Upper lobe of right lung (tissue), 1 donor: ENCODE results near the gene FAM174C. TPM values are rescaled to one million over a fixed set of nuclear protein-coding genes. Genes with fewer than 3 reads are reported as not detected.

Experiments used
- ATAC-seq: fragments of 200-7000 bp; cut with Tn5 transposase; one replicate; pipeline ENCODE4 v1.9.1; 2020; ENCODE audit warnings: mild to moderate bottlenecking, moderate library complexity
- DNase-seq: peaks from one replicate; pipeline ENCODE4 v3.0.0-alpha.2; 2020
- H3K27ac ChIP-seq: fragments of 200-600 bp; one replicate; pipeline ENCODE4 v1.8.0; 2022
- H3K27me3 ChIP-seq: fragments of 200-600 bp; one replicate; pipeline ENCODE4 v1.8.0; 2022; ENCODE audit warnings: mild to moderate bottlenecking
- H3K36me3 ChIP-seq: fragments of 200-600 bp; one replicate; pipeline ENCODE4 v1.8.0; 2022
- H3K4me1 ChIP-seq: fragments of 200-600 bp; one replicate; pipeline ENCODE4 v1.8.0; 2022
- H3K4me3 ChIP-seq: fragments of 200-600 bp; one replicate; pipeline ENCODE4 v1.8.0; 2022; ENCODE audit warnings: mild to moderate bottlenecking
- H3K9me3 ChIP-seq: fragments of 200-600 bp; one replicate; pipeline ENCODE4 v1.8.0; 2022
- CTCF ChIP-seq: fragments of 200-600 bp; IDR thresholded peaks from one replicate; pipeline ENCODE4 v1.8.0; 2022; ENCODE audit warnings: antibody characterized with exemption
- intact Hi-C: fragments of 100-400 bp; cut with DNase I; formaldehyde crosslinking; loops from one replicate; pipeline ENCODE4 v1.11.0; 2022
- total RNA-seq: library from RNA; stranded (reverse); fragmentation: NEBNext Ultra II Directional; extraction: Animal tissue kit (Norgen Biotek cat#: 25700); gene quantifications from one replicate; pipeline ENCODE4 v1.2.1, GENCODE V29; 2021
- donor health status: DM: no; HTN: yes; CAD: no; lungs with severe emphysema.

The FAM174C gene
- total RNA-seq, 1 donor from 2014 or later, result 41.4 TPM

- H3K27ac ChIP-seq, result no peak overlapping the region
- no peaks in the 10 kb centered on the region for H3K36me3 ChIP-seq
- peaks cover 82% of the 10 kb centered on the region for H3K27me3 ChIP-seq
- DNase-seq (no peak), ATAC-seq (no peak)
- no peak for TF ChIP-seq CTCF
- H3K4me3 ChIP-seq, result no peak overlapping the region
- no peaks in the 10 kb centered on the region for H3K4me1 ChIP-seq
- intact Hi-C loops, result no loop called here
- H3K9me3 ChIP-seq, result no peaks in the 10 kb centered on the region
Observed at GRCh38 chr19:1287354-1288225, 12.3 kb downstream of the FAM174C start.

GRCh38 chr19:1288226-1288612, 12.9 kb downstream of the FAM174C start:
- H3K4me1 ChIP-seq, result no peaks in the 10 kb centered on the region
- H3K27me3 ChIP-seq, result peaks cover 88% of the 10 kb centered on the region
- no peaks in the 10 kb centered on the region for H3K9me3 ChIP-seq
- no peaks in the 10 kb centered on the region for H3K36me3 ChIP-seq
- DNase-seq (no peak), ATAC-seq (no peak)
- no peak overlapping the region for H3K4me3 ChIP-seq
- no peak overlapping the region for H3K27ac ChIP-seq
- no peak for TF ChIP-seq CTCF
- intact Hi-C loops, result no loop called here

GRCh38 chr19:1288833-1289685, 13.7 kb downstream of the FAM174C start:
- intact Hi-C loops, result no loop called here
- Histone ChIP-seq H3K4me3 (no peak overlapping the region), H3K9me3 (no peaks in the 10 kb centered on the region), H3K36me3 (no peaks in the 10 kb centered on the region), H3K27ac (no peak overlapping the region), H3K4me1 (no peaks in the 10 kb centered on the region), H3K27me3 (peaks cover 89% of the 10 kb centered on the region)
- no peak for ATAC-seq
- TF ChIP-seq CTCF, result no peak
- DNase-seq, result no peak

GRCh38 chr19:1289686-1290025, 14.3 kb downstream of the FAM174C start:
- intact Hi-C loops, result no loop called here
- no peak for TF ChIP-seq CTCF
- H3K9me3 ChIP-seq, result no peaks in the 10 kb centered on the region
- no peak for DNase-seq
- ATAC-seq, result no peak
- H3K27me3 ChIP-seq, result peaks cover 89% of the 10 kb centered on the region
- no peaks in the 10 kb centered on the region for H3K4me1 ChIP-seq
- no peaks in the 10 kb centered on the region for H3K36me3 ChIP-seq
- no peak overlapping the region for H3K27ac ChIP-seq
- H3K4me3 ChIP-seq, result no peak overlapping the region

- H3K27me3 ChIP-seq, result peaks cover 88% of the 10 kb centered on the region
- intact Hi-C loops, result no loop called here
- ATAC-seq (no peak), DNase-seq (no peak)
- H3K9me3 ChIP-seq, result no peaks in the 10 kb centered on the region
- TF ChIP-seq CTCF, result no peak
- H3K27ac ChIP-seq, result no peak overlapping the region
- H3K36me3 ChIP-seq, result no peaks in the 10 kb centered on the region
- H3K4me1 ChIP-seq, result no peaks in the 10 kb centered on the region
- H3K4me3 ChIP-seq, result no peak overlapping the region
Observed at GRCh38 chr19:1290196-1290702, 14.9 kb downstream of the FAM174C start.
